Measurements from ENCODE around the gene NXPH2.

The NXPH2 gene

DNA sequence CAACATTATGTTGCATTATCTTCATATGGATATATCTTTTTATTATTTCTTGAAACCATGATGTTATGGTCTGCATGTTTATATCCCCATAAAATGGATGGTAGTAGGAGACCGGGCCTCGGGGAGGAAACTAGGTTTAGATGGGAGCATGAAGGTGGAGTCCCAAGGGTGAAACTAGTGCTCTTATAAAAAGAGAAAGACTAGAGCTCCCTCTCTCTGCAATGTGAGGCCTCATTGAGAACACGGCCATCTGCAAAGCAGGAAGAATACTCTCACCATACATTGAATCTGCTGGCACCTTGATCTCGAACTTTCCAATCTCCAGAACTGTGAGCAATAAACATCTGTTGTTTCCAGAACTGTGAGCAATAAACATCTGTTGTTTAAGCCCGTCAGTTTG, 64.0 kb downstream of the NXPH2 start:
- no peak for DNase-seq (ENCODE audit: low read depth, low spot score)
- TF ChIP-seq, protein P1, sequence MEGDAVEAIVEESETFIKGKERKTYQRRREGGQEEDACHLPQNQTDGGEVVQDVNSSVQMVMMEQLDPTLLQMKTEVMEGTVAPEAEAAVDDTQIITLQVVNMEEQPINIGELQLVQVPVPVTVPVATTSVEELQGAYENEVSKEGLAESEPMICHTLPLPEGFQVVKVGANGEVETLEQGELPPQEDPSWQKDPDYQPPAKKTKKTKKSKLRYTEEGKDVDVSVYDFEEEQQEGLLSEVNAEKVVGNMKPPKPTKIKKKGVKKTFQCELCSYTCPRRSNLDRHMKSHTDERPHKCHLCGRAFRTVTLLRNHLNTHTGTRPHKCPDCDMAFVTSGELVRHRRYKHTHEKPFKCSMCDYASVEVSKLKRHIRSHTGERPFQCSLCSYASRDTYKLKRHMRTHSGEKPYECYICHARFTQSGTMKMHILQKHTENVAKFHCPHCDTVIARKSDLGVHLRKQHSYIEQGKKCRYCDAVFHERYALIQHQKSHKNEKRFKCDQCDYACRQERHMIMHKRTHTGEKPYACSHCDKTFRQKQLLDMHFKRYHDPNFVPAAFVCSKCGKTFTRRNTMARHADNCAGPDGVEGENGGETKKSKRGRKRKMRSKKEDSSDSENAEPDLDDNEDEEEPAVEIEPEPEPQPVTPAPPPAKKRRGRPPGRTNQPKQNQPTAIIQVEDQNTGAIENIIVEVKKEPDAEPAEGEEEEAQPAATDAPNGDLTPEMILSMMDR (IDR thresholded peaks at IDR 0.05; ENCODE audit: low read depth, low read length), result no peak
- in situ Hi-C loops (cut with HindIII; ENCODE audit: low sequenced_read_pairs), result no loop called here
- H3K4me3 ChIP-seq (ENCODE audit: low read depth, low read length), result no peak overlapping the region

DNA sequence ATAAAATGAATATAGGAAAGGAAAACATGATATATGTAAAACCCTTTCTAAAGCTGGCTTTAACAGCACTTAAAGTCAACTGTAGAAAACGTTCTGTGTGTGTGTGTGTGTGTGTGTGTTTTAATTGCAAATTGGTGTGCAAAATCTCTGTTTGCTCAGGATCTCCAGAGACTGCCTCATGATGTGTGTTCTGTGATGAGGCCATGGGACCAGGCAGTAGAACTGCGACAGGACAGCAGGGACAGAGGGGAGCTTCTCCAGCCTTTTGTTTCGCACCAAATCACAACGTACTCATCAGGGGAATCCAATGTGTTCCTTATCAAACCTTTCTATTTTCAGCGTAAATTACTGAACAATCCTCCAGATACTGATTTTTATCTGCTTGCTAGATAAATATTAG, 66.7 kb downstream of the NXPH2 start:
- DNase-seq (ENCODE audit: low read depth, low spot score), result no peak
- in situ Hi-C loops (cut with HindIII; ENCODE audit: low sequenced_read_pairs), result no loop called here
- TF ChIP-seq, protein P1 (IDR thresholded peaks at IDR 0.05; ENCODE audit: low read depth, low read length), result no peak
- no peak overlapping the region for H3K4me3 ChIP-seq (ENCODE audit: low read depth, low read length)

DNA sequence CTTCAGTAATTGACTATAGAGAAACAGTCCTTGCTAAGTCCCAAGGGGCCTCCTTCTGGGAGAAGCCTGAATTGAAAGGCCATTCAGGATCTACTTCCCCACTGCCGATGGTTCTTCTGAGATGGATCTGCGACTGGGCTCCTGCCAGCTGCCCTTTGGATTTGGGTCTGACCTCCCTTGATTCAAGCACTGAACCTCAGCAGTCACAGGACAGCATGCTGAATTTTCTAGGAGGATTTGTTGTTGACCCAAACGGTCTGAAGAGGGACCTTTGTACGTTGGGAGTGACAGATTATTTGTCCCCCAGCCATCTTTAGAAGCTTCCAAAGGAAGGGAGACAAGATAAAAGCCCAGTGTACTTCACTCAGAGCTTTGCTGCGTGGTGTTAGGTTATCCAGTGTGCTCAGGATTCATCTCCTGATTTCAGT, 67.1 kb downstream of the NXPH2 start:
- TF ChIP-seq, protein P1 (IDR thresholded peaks at IDR 0.05; ENCODE audit: low read depth, low read length), result no peak
- no peak overlapping the region for H3K4me3 ChIP-seq (ENCODE audit: low read depth, low read length)
- no peak for DNase-seq (ENCODE audit: low read depth, low spot score)
- in situ Hi-C loops (cut with HindIII; ENCODE audit: low sequenced_read_pairs), result no loop called here

DNA sequence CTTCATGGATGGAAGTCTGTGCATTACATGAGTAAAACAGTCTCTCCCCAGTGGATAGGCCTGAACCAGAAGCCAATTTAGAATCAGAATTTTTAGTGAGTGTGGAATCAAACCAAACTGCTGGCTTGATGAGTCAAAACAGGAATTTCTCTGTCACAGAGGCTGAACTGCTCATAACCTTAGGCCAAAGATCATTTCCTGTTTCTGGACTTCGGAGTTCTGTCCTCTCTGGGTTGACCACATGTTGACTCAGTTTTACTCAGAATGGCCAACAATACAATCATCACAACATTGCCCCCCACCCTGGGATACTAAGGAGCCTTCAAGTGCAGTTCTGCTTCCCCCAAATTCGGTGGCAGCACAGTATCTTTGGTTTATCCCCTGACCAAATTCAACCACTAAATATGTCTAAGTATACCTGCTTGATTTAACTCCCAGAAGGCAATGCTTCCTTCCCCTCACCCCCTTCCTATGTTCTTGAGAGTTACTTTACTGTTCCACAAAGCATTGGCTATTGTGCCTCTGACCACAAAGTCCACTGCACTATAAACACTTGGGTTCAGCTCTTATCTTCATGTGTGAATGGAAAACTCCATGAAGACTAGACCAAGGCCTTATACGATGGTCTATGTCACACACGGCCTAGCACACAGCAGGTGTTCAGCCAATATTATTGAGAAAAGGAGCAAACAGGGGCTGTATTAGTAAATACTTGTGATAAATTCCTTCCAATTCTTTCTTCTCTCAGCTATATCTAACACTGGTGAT, 67.8 kb downstream of the NXPH2 start:
- peak; percentile 31 for DNase-seq (ENCODE audit: low read depth, low spot score)
- TF ChIP-seq, protein P1 (IDR thresholded peaks at IDR 0.05; ENCODE audit: low read depth, low read length), result no peak
- no peak overlapping the region for H3K4me3 ChIP-seq (ENCODE audit: low read depth, low read length)
- in situ Hi-C loops (cut with HindIII; ENCODE audit: low sequenced_read_pairs), result no loop called here

DNA sequence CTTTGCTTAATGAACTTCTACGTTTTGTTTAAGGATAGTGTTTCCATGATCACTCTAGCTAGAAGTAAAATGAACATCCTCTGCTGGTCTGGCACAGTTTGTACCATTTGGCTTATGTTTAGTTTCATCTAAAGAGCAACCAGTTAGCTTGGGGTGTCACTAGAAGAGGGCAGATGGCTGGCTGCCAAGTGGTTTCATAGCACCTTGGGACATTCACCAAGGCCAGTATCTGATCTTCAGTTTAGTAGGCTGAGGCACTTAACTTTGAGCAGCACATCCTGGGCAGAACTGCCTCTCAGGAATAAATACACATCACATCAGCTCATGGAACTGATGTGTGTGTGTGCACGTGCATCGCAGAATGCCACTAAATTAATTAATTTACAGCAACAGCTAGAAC, 68.4 kb downstream of the NXPH2 start:
- TF ChIP-seq, protein P1 (IDR thresholded peaks at IDR 0.05; ENCODE audit: low read depth, low read length), result no peak
- no peak for DNase-seq (ENCODE audit: low read depth, low spot score)
- in situ Hi-C loops (cut with HindIII; ENCODE audit: low sequenced_read_pairs), result no loop called here
- no peak overlapping the region for H3K4me3 ChIP-seq (ENCODE audit: low read depth, low read length)

DNA sequence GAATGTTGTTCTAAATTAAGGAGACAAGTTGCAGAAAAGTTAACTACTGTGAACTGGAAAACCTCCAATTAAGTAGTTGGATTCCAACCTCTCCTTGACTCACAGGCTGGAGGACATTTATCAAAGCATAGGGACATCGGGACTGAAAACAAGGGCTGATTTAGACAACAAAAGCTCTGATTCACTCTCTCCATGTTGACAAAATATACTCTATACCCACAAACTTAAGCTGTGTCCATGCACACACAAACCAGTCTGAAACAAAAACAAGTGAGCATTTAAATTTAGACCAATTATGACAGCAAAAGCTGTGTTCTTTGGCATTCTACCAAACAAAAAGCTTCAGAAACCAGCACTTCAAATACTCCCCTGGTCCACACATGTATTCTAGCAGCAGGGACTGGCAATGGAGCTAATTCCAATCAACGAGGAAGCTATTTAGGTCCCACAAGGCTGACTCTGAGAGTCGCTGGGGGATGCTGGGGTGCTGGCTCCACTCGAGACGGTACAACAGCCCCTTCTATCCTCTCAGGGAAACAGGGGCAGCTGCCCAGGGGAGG, 71.4 kb downstream of the NXPH2 start:
- in situ Hi-C loops (cut with HindIII; ENCODE audit: low sequenced_read_pairs), result no loop called here
- TF ChIP-seq, protein P1 (IDR thresholded peaks at IDR 0.05; ENCODE audit: low read depth, low read length), result no peak
- H3K4me3 ChIP-seq (ENCODE audit: low read depth, low read length), result no peak overlapping the region
- peak; percentile 78 for DNase-seq (ENCODE audit: low read depth, low spot score)

All from astrocyte of the spinal cord (primary cell).